GM23338 (cell line): Measurements from ENCODE around the gene HEPACAM2.

ENCODE experiments used
- CREB1 ChIP-seq: fragments of 250-450 bp; sonication (Bioruptor Pico); IDR thresholded peaks from 2 replicates; pipeline ENCODE4 v1.5.0; 2020; ENCODE audit warnings: low read depth, mild to moderate bottlenecking, moderate library complexity
- EZH2 ChIP-seq: fragments of 200-600 bp; sonication (generic); IDR thresholded peaks from one replicate; pipeline ENCODE4 v1.8.0; 2017; ENCODE audit warnings: antibody characterized with exemption, mild to moderate bottlenecking, low read depth; ENCODE audit not compliant: unreplicated experiment
- EZH2phosphoT487 ChIP-seq: fragments of 200-600 bp; sonication (generic); IDR thresholded peaks from one replicate; pipeline ENCODE4 v1.8.1; 2018; ENCODE audit warnings: antibody characterized with exemption; ENCODE audit not compliant: unreplicated experiment
- JUNB ChIP-seq: IDR thresholded peaks from one replicate; pipeline ENCODE4 v1.6.1; 2016; ENCODE audit warnings: antibody characterized with exemption; ENCODE audit not compliant: unreplicated experiment
- POLR2AphosphoS5 ChIP-seq: IDR thresholded peaks from 2 replicates; pipeline ENCODE4 v1.6.1; 2016; ENCODE audit warnings: antibody characterized with exemption, low read depth
- ZNF114 ChIP-seq: fragments of 250-450 bp; sonication (Bioruptor Pico); IDR thresholded peaks from 2 replicates; pipeline ENCODE4 v1.5.0; 2020; ENCODE audit warnings: mild to moderate bottlenecking, moderate library complexity
- TF ChIP-seq, protein P1 (sequence below), 2 experiments: fragments of 200-600 bp in 1 of 2; sonication (generic) in 1 of 2; conservative IDR thresholded peaks; 2 replicates each; pipeline versions ENCODE4 v1.5.1 to v1.6.1; 2016 to 2017; ENCODE audit warnings: antibody characterized with exemption in 2 of 2, low read depth in 2 of 2, mild to moderate bottlenecking in 2 of 2, moderate library complexity in 1 of 2
- TF ChIP-seq, protein P2 (sequence below): IDR thresholded peaks from one replicate; pipeline ENCODE4 v1.6.1; 2018; ENCODE audit warnings: antibody characterized with exemption; ENCODE audit not compliant: unreplicated experiment

DNA sequence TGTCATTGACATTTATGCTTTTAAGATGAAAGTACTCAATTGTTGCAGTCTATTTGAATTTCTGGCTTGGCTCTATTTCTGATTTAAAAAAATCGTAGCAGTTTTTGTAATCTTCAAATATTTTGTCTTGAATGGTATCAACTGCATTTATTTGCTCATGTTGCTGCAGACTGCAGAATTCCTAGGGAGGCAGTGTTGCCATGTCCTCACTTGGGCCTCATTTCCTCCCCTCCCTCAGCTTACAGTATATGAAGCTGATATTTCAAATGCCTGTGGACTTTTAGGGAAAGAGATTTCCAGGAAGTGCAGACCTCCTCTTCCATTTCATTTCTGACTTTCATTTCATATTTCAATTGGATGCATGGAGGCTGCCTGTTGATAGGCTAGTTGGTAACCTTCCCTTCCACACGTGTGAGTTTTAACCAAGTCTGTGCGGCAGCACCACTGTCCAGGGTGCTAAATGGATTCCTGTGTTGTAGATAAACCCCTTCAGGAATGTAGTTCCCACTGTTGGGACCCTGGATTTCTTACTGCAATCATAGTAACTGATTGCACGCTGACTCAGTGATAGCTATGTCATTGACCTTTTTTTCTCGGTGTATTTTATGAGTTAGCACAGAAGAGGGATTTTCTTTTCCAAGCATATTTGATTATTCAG is 23.4 kb upstream of the HEPACAM2 start:
- TF ChIP-seq, protein P1, sequence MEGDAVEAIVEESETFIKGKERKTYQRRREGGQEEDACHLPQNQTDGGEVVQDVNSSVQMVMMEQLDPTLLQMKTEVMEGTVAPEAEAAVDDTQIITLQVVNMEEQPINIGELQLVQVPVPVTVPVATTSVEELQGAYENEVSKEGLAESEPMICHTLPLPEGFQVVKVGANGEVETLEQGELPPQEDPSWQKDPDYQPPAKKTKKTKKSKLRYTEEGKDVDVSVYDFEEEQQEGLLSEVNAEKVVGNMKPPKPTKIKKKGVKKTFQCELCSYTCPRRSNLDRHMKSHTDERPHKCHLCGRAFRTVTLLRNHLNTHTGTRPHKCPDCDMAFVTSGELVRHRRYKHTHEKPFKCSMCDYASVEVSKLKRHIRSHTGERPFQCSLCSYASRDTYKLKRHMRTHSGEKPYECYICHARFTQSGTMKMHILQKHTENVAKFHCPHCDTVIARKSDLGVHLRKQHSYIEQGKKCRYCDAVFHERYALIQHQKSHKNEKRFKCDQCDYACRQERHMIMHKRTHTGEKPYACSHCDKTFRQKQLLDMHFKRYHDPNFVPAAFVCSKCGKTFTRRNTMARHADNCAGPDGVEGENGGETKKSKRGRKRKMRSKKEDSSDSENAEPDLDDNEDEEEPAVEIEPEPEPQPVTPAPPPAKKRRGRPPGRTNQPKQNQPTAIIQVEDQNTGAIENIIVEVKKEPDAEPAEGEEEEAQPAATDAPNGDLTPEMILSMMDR (conservative IDR thresholded peaks at IDR 0.05; ENCODE audit: low read depth in 2 of 2): peak in 1 of 2 experiments; percentile 31; a peak in 1 of 4 replicates
- TF ChIP-seq CREB1 (no peak), EZH2 (no peak), ZNF114 (CRISPR knock-in tag) (no peak), EZH2phosphoT487 (no peak), JUNB (no peak), POLR2AphosphoS5 (no peak)
- TF ChIP-seq, protein P2, sequence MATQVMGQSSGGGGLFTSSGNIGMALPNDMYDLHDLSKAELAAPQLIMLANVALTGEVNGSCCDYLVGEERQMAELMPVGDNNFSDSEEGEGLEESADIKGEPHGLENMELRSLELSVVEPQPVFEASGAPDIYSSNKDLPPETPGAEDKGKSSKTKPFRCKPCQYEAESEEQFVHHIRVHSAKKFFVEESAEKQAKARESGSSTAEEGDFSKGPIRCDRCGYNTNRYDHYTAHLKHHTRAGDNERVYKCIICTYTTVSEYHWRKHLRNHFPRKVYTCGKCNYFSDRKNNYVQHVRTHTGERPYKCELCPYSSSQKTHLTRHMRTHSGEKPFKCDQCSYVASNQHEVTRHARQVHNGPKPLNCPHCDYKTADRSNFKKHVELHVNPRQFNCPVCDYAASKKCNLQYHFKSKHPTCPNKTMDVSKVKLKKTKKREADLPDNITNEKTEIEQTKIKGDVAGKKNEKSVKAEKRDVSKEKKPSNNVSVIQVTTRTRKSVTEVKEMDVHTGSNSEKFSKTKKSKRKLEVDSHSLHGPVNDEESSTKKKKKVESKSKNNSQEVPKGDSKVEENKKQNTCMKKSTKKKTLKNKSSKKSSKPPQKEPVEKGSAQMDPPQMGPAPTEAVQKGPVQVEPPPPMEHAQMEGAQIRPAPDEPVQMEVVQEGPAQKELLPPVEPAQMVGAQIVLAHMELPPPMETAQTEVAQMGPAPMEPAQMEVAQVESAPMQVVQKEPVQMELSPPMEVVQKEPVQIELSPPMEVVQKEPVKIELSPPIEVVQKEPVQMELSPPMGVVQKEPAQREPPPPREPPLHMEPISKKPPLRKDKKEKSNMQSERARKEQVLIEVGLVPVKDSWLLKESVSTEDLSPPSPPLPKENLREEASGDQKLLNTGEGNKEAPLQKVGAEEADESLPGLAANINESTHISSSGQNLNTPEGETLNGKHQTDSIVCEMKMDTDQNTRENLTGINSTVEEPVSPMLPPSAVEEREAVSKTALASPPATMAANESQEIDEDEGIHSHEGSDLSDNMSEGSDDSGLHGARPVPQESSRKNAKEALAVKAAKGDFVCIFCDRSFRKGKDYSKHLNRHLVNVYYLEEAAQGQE: peak; percentile 74
